HG03196 (cell line): ENCODE measurements around the gene RPRD1A.
"Not testable (repeated sequence)": the region's sequence is repeated elsewhere in the genome, so short reads cannot be mapped to it uniquely, and the experiment has no call there.

Source experiments
- ATAC-seq: cut with Tn5 transposase; IDR thresholded peaks from one replicate; pipeline ENCODE4 v1.9.1; 2021; ENCODE audit not compliant: unreplicated experiment

Gene RPRD1A

DNA sequence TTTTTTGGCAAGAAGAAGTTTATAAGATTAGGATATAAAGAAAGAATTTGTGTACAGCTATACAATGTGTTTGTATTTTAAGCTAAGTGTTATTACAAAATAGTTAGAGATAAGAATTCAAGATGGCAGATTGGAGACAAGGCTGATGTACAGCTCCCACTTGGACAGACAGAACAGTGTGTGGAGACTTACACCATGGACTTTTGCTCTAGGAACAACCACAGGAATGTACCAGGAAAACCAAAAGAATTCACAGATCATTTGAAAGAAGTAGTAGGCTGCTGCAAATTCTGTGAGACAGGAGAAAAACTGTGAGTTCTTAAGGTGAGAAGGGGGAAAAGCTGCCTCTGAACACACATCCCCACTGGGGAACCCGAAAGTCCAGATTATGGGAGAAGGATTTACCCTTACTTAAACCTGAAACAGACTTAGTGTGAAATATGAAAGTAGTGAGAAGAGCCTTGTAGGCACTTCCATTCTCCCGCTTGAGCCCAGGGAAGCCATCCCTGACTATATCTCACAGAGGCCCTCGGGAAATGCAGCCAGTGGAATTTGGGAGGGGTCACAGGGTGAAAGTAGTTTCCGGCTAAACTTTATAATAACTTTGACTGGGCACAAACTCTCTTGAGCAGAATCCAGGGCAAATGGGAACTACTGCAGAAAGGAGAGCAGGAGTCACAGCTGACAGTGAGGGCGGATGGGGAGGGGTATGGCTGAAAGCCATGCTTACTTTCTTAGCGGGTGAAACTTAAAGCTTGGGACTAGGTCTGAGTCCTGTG, 11.6 kb upstream of the RPRD1A start:
- ATAC-seq = no peak

DNA sequence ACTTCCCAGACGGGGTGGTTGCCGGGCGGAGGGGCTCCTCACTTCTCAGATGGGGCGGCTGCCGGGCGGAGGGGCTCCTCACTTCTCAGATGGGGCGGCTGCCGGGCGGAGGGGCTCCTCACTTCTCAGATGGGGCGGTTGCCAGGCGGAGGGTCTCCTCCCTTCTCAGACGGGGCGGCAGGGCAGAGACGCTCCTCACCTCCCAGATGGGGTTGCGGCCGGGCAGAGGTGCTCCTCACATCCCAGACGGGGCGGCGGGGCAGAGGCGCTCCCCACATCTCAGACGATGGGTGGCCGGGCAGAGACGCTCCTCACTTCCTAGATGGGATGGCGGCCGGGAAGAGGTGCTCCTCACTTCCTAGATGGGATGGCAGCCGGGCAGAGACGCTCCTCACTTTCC, 10.4 kb upstream of the RPRD1A start:
- ATAC-seq = not testable (repeated sequence)

GRCh38 chr18:36075862-36076587, 8.7 kb upstream of the RPRD1A start:
- ATAC-seq = peak; percentile 72

- no peak for ATAC-seq
Observed at GRCh38 chr18:36074435-36074834, 7.1 kb upstream of the RPRD1A start.

- ATAC-seq = no peak
Observed at GRCh38 chr18:36073676-36074075, 6.3 kb upstream of the RPRD1A start.

- ATAC-seq = not testable (repeated sequence)
Observed at GRCh38 chr18:36072406-36072805, 5.0 kb upstream of the RPRD1A start.

- peak; percentile 6 for ATAC-seq
Observed at GRCh38 chr18:36066686-36067054, 689 bp downstream of the RPRD1A start.

- ATAC-seq = no peak
Observed at GRCh38 chr18:36066001-36066400, 1.4 kb downstream of the RPRD1A start.

- not testable (repeated sequence) for ATAC-seq
Observed at GRCh38 chr18:36064809-36065079, 2.6 kb downstream of the RPRD1A start.

- no peak for ATAC-seq
Observed at GRCh38 chr18:36064027-36064808, 3.1 kb downstream of the RPRD1A start.

DNA sequence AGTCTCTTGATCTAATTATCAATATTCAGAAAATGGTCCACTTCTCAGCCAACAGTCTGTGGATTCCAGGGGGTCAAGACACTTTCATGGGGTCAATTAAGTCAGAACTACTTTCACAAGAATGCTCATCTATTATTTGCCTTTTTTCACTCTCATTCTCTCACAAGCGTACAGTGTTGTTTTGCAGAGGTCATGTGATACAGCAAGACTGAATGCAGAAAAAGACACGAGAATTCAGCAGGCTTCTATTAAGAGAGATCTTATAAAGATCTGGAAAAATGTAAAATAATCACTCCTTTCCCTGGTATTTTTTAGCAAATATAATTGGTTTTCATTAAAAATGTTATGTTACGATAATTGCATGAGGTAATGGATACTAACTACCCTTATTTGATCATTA, 8.7 kb downstream of the RPRD1A start:
- ATAC-seq = no peak

DNA sequence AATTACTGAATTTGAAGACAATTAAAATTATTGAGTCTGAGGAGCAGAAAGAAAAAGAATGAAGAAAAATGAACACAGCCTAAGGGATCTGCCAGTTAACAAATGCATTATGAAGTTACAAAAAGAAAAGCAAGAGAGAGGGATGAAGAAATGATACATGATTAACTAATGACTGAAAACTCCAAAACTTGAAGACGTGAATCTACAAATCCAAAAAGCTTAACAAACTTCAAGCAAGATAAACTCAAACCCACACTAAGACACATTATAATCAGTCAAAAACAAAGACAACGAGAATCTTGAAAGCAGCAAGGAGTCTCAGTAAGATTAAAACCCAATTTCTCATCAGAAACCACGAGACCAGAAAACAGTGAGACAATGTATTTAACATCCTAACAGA, 15.6 kb downstream of the RPRD1A start:
- no peak for ATAC-seq

DNA sequence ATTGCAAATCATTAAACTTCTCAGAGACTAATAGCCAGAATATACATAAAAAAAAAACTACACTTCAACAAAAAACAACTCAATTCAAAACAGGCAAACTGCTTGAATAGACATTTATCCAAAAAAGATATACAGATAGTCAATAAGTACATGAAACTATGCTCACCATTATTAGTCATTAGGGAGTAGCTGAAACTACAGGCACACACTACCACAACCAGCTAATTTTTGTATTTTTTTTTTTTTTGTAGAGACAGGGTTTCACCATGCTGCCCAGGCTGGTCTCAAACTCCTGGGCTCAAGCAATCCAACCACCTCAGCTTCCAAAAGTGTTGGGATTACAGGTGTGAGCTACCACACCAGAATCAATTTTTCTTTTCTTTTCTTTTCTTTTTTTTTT, 16.9 kb downstream of the RPRD1A start:
- ATAC-seq = no peak

DNA sequence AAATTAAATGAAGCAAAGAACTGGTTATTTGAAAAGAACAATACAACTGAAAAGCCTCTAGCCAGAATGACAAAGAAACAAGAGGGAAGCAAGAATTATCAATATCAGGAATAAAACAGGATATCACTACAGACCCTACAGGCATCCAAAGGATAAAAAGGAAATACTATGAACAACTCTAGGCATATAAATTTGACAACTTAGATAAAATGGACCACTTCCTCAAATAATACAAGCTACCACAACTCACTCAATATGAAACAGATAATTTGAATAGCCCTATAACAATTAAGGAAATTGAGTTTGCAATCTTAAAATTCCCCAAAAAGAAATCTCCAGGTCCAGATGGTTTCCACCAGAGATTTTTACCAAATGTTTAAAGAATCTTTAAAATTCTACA, 19.8 kb downstream of the RPRD1A start:
- ATAC-seq = no peak

DNA sequence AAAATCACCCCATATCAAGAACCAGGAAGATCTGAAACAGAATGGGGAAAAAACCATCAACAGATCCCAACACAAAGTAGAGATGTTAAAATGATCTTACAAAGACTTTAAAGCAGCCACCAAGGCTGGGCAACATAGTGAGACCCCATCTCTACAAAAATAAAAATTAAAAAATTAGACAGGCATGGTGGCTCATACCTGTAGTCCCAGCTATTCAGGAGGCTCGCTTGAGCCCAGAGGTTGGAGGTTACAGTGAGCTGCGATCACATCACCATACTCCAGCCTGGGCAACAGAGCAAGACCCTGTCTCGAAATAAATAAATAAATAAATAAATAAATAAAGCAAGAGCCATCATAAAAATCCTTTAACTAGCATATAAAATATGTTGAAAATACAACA, 20.5 kb downstream of the RPRD1A start:
- no peak for ATAC-seq

DNA sequence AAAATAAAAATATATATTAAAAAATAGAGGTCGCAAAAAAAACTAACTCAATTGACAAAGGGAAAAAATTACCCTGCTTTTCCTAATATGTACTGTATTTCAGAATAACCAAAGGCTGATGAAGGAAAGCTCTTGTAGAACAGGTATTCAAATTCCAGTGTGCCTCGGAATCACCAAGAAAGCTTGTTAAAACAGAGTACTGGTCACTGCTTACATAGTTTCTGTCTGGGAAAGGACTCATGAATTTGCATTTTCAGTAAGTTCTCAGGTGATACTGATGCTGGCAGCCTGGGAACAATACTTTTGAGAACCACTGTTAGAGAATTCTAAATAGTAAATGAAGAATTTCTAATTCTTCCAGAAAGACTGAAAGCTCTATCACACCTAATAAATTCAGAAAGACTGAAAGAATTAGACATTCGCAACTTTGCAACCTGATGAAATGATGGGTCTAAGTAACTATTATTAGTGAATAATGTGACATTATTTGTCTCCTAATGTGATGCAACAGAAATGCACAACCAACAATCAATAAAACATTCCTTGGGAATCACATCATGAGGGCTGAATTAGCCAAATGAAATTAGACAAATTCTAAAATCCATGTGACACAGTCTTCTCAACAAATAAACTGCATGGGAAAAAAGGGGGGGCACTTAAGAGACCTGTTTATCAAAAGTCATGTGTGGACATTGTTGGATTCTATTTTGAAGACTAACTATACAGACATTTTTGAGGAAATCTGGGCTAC, 21.9 kb downstream of the RPRD1A start:
- ATAC-seq = no peak

DNA sequence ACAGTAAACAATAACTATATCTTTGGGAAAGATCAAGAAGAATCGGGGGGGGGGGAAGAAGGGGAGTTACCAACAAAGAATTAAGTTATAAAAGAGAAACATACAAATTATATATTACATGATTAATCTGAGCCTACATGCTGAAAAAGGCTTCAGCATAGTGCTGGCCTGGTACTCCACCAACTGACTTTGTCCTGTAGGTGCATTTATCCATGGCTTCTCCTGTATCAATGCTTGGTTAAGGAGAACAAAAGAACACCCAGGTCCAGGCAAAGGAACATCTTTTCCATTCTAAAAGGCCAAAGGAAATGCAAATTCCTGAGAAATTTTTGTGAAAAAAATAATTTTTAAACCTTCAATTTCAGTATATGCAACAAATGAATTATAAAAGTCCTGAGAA, 24.2 kb downstream of the RPRD1A start:
- ATAC-seq = no peak

DNA sequence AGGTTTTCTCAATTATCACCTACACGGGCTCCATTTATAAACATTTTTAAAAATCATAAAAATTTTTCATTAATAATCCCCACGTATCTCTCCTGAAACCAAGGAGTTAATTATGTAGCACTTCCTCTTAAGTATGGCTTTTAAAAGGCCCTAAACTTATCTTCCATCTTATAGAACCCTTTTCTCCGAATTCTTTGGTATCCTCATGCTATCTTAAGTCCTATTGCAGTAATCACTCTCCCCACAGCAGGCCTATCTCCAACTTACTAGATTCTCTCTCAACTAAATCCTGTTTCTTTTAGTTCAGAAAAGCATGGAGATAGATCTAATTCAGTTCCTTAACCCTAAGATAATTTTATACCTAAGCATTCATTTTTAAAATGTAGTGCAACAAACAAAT, 26.2 kb downstream of the RPRD1A start:
- ATAC-seq = no peak

GRCh38 chr18:36038102-36038663, 29.2 kb downstream of the RPRD1A start:
- no peak for ATAC-seq

DNA sequence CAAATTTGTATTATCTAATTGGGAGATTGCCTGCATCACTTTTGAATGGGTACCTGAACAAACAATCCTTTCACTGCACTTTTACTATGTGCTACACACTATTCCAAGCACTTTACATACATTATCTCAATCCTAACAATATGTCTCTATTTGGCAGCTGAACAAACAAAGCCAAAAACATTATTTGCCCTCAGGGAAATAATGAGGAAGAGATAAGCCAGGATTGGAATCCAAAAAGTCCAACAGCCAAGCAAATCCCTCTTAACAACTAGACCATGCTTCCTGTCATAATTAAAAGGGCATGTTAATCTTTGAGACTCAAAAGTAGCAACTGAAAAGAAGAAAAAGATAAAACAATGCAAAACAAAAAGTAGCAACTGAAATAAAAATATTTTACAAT, 32.1 kb downstream of the RPRD1A start:
- no peak for ATAC-seq

- ATAC-seq = no peak
Observed at GRCh38 chr18:36034299-36034895, 33.0 kb downstream of the RPRD1A start.
